ENCODE measurements around the gene TMEM39A.

TMEM39A gene

GRCh38 chr3:119463171-119464169 is at the start of gene TMEM39A:
Gene TMEM39A, minus strand, starts transcription at chr3:119463615. Its CDS starts 1,541 bp downstream, at chr3:119462074.
- FAIRE-seq: peak; percentile 31

GRCh38 chr3:119510690-119511089 is 47.3 kb upstream of the TMEM39A start:
- FAIRE-seq: no peak

GRCh38 chr3:119508172-119508845 is 44.9 kb upstream of the TMEM39A start:
- no peak for FAIRE-seq

GRCh38 chr3:119507404-119507803 is 44.0 kb upstream of the TMEM39A start:
- no peak for FAIRE-seq

- FAIRE-seq: no peak
Observed at GRCh38 chr3:119506631-119507030, 43.2 kb upstream of the TMEM39A start.

GRCh38 chr3:119500901-119501300 is 37.5 kb upstream of the TMEM39A start:
- FAIRE-seq: no peak

- no peak for FAIRE-seq
Observed at GRCh38 chr3:119500265-119500664, 36.9 kb upstream of the TMEM39A start.

- no peak for FAIRE-seq
Observed at GRCh38 chr3:119498186-119499011, 35.0 kb upstream of the TMEM39A start, which contains the start of gene TIMMDC1. Gene TIMMDC1, plus strand, starts transcription at chr3:119498547. Its CDS starts 187 bp downstream, at chr3:119498734.

- FAIRE-seq: no peak
Observed at GRCh38 chr3:119497820-119498185, 34.4 kb upstream of the TMEM39A start.

GRCh38 chr3:119494597-119494996 is 31.2 kb upstream of the TMEM39A start:
- FAIRE-seq: no peak

- FAIRE-seq: no peak
Observed at GRCh38 chr3:119492810-119493209, 29.4 kb upstream of the TMEM39A start.

- no peak for FAIRE-seq
Observed at GRCh38 chr3:119492128-119492527, 28.7 kb upstream of the TMEM39A start.

- FAIRE-seq: no peak
Observed at GRCh38 chr3:119490153-119490552, 26.7 kb upstream of the TMEM39A start.

GRCh38 chr3:119485563-119485962 is 22.1 kb upstream of the TMEM39A start:
- no peak for FAIRE-seq

GRCh38 chr3:119483101-119483500 is 19.7 kb upstream of the TMEM39A start:
- no peak for FAIRE-seq

GRCh38 chr3:119481079-119481478 is 17.7 kb upstream of the TMEM39A start:
- FAIRE-seq: no peak

- FAIRE-seq: no peak
Observed at GRCh38 chr3:119470866-119471265, 7.5 kb upstream of the TMEM39A start.

GRCh38 chr3:119469418-119470189 is 6.2 kb upstream of the TMEM39A start:
- FAIRE-seq: no peak

- FAIRE-seq: no peak
Observed at GRCh38 chr3:119468041-119468440, 4.6 kb upstream of the TMEM39A start.

GRCh38 chr3:119457246-119457645 is 6.2 kb downstream of the TMEM39A start:
- FAIRE-seq: no peak

GRCh38 chr3:119456469-119456868 is 6.9 kb downstream of the TMEM39A start:
- FAIRE-seq: no peak

GRCh38 chr3:119453822-119454221 is 9.6 kb downstream of the TMEM39A start:
- FAIRE-seq: no peak

Data from colon (tissue), 2 donors.